Upper lobe of right lung (tissue), 1 donor: ENCODE data around the gene CHST11. TPM values are rescaled to one million over a fixed set of nuclear protein-coding genes. Genes with fewer than 3 reads are reported as not detected.

Source experiments
- ATAC-seq: fragments of 200-7000 bp; cut with Tn5 transposase; one replicate; pipeline ENCODE4 v1.9.1; 2020; ENCODE audit warnings: mild to moderate bottlenecking, moderate library complexity
- DNase-seq: peaks from one replicate; pipeline ENCODE4 v3.0.0-alpha.2; 2020
- H3K27ac ChIP-seq: fragments of 200-600 bp; one replicate; pipeline ENCODE4 v1.8.0; 2022
- H3K27me3 ChIP-seq: fragments of 200-600 bp; one replicate; pipeline ENCODE4 v1.8.0; 2022; ENCODE audit warnings: mild to moderate bottlenecking
- H3K36me3 ChIP-seq: fragments of 200-600 bp; one replicate; pipeline ENCODE4 v1.8.0; 2022
- H3K4me1 ChIP-seq: fragments of 200-600 bp; one replicate; pipeline ENCODE4 v1.8.0; 2022
- H3K4me3 ChIP-seq: fragments of 200-600 bp; one replicate; pipeline ENCODE4 v1.8.0; 2022; ENCODE audit warnings: mild to moderate bottlenecking
- H3K9me3 ChIP-seq: fragments of 200-600 bp; one replicate; pipeline ENCODE4 v1.8.0; 2022
- intact Hi-C: fragments of 100-400 bp; cut with DNase I; formaldehyde crosslinking; loops from one replicate; pipeline ENCODE4 v1.11.0; 2022
- total RNA-seq: library from RNA; stranded (reverse); fragmentation: NEBNext Ultra II Directional; extraction: Animal tissue kit (Norgen Biotek cat#: 25700); gene quantifications from one replicate; pipeline ENCODE4 v1.2.1, GENCODE V29; 2021
- TF ChIP-seq, protein P1 (sequence below): fragments of 200-600 bp; IDR thresholded peaks from one replicate; pipeline ENCODE4 v1.8.0; 2022; ENCODE audit warnings: antibody characterized with exemption
- donor health status: DM: no; HTN: yes; CAD: no; lungs with severe emphysema.

The CHST11 gene
- total RNA-seq, 1 donor from 2014 or later: 56.6 TPM

- intact Hi-C loops: no loop called here
- Histone ChIP-seq H3K27ac (no peak overlapping the region), H3K27me3 (no peaks in the 10 kb centered on the region), H3K4me1 (peaks cover 26% of the 10 kb centered on the region), H3K4me3 (no peak overlapping the region), H3K36me3 (no peaks in the 10 kb centered on the region), H3K9me3 (no peaks in the 10 kb centered on the region)
- DNase-seq (no peak), ATAC-seq (no peak)
- TF ChIP-seq, protein P1, sequence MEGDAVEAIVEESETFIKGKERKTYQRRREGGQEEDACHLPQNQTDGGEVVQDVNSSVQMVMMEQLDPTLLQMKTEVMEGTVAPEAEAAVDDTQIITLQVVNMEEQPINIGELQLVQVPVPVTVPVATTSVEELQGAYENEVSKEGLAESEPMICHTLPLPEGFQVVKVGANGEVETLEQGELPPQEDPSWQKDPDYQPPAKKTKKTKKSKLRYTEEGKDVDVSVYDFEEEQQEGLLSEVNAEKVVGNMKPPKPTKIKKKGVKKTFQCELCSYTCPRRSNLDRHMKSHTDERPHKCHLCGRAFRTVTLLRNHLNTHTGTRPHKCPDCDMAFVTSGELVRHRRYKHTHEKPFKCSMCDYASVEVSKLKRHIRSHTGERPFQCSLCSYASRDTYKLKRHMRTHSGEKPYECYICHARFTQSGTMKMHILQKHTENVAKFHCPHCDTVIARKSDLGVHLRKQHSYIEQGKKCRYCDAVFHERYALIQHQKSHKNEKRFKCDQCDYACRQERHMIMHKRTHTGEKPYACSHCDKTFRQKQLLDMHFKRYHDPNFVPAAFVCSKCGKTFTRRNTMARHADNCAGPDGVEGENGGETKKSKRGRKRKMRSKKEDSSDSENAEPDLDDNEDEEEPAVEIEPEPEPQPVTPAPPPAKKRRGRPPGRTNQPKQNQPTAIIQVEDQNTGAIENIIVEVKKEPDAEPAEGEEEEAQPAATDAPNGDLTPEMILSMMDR: no peak
Observed at GRCh38 chr12:104651811-104652210, 195.1 kb downstream of the CHST11 start.

DNA sequence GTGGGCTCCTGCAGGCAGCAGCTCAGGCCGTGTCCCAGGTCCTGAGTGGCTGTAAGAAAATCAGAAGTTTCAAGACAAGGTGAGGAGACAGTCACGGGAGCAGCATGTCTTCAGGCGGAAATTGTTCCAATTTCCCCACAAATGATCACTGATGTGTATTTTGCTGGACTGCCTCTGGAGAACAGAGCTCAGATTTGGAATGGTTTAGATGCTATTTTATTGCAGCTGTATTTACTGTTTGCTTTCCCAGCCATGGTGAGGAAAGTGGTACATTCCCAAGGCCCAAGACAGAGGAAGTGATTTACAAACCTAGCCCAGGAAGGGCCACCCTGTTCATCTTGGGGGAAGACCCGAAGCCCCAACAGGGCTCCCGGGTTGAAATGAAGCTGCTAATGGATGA lies 195.6 kb downstream of the CHST11 start:
- H3K9me3 ChIP-seq: no peaks in the 10 kb centered on the region
- H3K4me1 ChIP-seq: peaks cover 26% of the 10 kb centered on the region
- no peak overlapping the region for H3K27ac ChIP-seq
- H3K27me3 ChIP-seq: no peaks in the 10 kb centered on the region
- intact Hi-C loops: no loop called here
- H3K4me3 ChIP-seq: no peak overlapping the region
- DNase-seq (no peak), ATAC-seq (no peak)
- TF ChIP-seq, protein P1: no peak
- H3K36me3 ChIP-seq: no peaks in the 10 kb centered on the region

DNA sequence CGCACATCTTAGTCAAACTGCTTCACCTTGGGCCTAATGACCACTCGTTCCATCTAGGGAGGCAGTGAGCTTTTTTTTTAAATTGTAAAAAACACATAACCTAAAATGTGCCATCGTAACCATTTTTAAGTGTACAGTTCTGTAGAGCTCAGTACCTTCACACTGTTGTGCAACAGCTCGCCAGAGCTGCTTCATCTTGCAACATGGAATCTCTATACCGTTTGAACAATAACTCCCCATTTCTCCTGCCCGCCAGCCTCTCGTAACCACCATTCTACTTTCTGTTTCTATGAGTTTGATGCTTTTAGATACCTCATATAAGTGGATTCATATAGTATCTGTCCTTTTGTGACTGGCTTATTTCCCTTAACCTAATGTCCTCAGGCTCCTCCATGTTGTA lies 196.2 kb downstream of the CHST11 start:
- Histone ChIP-seq H3K4me1 (peaks cover 26% of the 10 kb centered on the region), H3K9me3 (no peaks in the 10 kb centered on the region), H3K27me3 (no peaks in the 10 kb centered on the region), H3K27ac (no peak overlapping the region), H3K4me3 (no peak overlapping the region), H3K36me3 (no peaks in the 10 kb centered on the region)
- ATAC-seq: no peak
- no peak for DNase-seq
- TF ChIP-seq, protein P1: no peak
- intact Hi-C loops: no loop called here

GRCh38 chr12:104653730-104654664 lies 197.2 kb downstream of the CHST11 start:
- ATAC-seq: no peak
- Histone ChIP-seq H3K27ac (no peak overlapping the region), H3K4me1 (peaks cover 18% of the 10 kb centered on the region), H3K4me3 (no peak overlapping the region), H3K9me3 (no peaks in the 10 kb centered on the region), H3K27me3 (no peaks in the 10 kb centered on the region), H3K36me3 (no peaks in the 10 kb centered on the region)
- intact Hi-C loops: no loop called here
- no peak for DNase-seq
- TF ChIP-seq, protein P1: peak; percentile 39

- DNase-seq: no peak
- Histone ChIP-seq H3K4me3 (no peak overlapping the region), H3K36me3 (no peaks in the 10 kb centered on the region), H3K27ac (no peak overlapping the region), H3K4me1 (peaks cover 9% of the 10 kb centered on the region), H3K27me3 (no peaks in the 10 kb centered on the region), H3K9me3 (no peaks in the 10 kb centered on the region)
- TF ChIP-seq, protein P1: no peak
- no peak for ATAC-seq
- intact Hi-C loops: no loop called here
Observed at GRCh38 chr12:104654665-104655609, 198.2 kb downstream of the CHST11 start.
